Epithelial cell of proximal tubule (primary cell): Measurements from ENCODE around the gene SPEM2. TPM values are rescaled to one million over a fixed set of nuclear protein-coding genes. Genes with fewer than 3 reads are reported as not detected.

Experiments used
- DNase-seq: peaks from one replicate; pipeline ENCODE4 v3.0.0-alpha.2; 2011; ENCODE audit warnings: low read depth
- H3K4me3 ChIP-seq: 2 replicates; pipeline ENCODE4 v1.5.1; 2011; ENCODE audit warnings: low read depth, mild to moderate bottlenecking, low read length
- total RNA-seq: library from RNA; depleted of rRNA; stranded (reverse); fragments of >200 nt; gene quantifications from 2 replicates; pipeline ENCODE4 v1.2.3, GENCODE V29; 2015
- TF ChIP-seq, protein P1 (sequence below): conservative IDR thresholded peaks from 2 replicates; pipeline ENCODE4 v1.5.1; 2012; ENCODE audit warnings: low read depth, mild to moderate bottlenecking, low read length

SPEM2 gene
- total RNA-seq, 1 donor from 2014 or later = not detected

DNA sequence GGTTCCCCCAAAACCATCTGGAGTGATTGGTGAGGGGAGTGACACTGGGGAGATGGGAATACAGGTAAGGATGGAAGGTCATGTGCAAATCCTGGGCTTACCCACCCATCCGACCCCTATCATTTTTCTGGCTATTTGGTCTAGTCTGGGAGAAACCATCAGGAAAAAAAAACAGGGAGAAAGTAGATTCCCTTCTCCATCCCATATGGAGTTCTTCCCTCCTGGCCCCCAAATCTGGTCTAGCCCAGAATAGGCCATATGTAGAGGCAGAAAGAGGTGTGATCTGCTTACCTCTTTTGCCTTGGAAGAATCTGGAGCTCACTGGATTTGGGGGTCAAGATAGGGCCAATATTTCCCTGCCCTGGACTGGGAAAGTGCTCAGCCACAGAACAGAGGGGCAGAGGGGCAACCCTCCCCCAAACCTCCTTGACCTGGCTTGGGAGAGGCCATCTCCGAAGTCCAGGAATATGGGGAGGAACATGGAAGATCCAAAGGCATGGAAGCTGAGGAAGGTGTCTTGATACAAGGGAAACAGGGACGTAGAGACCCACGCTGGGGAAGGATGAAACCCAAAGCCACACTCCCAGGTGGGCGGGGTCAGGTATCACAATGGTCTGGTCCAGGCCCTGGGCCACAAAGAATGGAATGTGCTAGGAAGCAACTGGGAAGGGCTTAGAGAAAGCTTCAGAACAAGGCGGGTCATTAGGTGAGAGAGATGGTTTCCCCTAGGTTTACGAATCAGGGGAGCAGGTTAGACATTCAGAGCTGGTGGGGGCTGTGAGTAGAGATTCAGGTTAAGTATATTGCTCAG lies 35.6 kb downstream of the SPEM2 start:
- TF ChIP-seq, protein P1, sequence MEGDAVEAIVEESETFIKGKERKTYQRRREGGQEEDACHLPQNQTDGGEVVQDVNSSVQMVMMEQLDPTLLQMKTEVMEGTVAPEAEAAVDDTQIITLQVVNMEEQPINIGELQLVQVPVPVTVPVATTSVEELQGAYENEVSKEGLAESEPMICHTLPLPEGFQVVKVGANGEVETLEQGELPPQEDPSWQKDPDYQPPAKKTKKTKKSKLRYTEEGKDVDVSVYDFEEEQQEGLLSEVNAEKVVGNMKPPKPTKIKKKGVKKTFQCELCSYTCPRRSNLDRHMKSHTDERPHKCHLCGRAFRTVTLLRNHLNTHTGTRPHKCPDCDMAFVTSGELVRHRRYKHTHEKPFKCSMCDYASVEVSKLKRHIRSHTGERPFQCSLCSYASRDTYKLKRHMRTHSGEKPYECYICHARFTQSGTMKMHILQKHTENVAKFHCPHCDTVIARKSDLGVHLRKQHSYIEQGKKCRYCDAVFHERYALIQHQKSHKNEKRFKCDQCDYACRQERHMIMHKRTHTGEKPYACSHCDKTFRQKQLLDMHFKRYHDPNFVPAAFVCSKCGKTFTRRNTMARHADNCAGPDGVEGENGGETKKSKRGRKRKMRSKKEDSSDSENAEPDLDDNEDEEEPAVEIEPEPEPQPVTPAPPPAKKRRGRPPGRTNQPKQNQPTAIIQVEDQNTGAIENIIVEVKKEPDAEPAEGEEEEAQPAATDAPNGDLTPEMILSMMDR = no peak
- no peak overlapping the region for H3K4me3 ChIP-seq
- no peak for DNase-seq

DNA sequence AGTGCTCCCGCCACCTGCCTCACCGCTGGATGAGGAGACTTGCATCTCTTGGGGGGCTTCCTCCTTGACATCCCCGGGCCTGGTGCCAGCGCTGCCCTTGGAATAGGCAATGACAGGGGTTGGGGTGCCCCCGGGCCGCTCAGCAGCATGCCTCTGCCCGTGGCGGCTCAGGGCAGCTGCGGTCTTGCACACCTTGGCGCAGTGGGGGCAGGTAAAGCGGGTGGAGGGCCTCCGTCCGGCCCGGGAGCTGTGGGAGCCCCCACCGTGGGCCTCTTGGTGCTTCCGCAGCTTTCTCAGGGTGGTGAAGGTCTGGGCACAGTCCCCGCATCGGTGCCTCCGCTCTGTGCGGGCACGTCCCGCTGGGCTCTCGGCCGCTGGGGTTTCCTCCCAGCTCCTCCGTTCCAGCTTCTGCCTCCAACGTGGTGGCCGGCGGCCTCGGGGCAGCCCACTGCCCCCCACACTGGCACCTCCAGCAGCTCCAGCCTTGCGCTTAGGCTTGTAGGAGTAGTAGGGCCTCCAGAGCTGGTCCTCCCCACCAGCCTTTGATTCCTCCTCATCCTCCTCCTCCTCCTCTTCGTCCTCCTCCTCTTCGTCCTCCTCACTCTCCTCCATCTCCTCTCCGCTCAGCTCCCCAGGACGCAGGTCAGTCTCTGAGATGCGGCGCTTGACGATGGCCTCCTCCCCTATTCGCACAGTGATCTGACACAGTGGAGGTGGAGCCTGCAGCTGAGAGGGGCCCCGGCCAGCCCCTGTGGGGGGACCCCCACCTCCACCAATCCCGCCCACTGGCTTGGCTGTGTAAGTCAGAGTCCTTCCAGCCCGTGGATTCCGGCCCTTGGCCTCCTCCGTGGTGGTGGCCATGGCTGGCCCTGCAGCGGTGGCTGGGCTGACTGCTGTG lies 37.3 kb downstream of the SPEM2 start:
- no peak for DNase-seq
- no peak overlapping the region for H3K4me3 ChIP-seq
- TF ChIP-seq, protein P1 = no peak

DNA sequence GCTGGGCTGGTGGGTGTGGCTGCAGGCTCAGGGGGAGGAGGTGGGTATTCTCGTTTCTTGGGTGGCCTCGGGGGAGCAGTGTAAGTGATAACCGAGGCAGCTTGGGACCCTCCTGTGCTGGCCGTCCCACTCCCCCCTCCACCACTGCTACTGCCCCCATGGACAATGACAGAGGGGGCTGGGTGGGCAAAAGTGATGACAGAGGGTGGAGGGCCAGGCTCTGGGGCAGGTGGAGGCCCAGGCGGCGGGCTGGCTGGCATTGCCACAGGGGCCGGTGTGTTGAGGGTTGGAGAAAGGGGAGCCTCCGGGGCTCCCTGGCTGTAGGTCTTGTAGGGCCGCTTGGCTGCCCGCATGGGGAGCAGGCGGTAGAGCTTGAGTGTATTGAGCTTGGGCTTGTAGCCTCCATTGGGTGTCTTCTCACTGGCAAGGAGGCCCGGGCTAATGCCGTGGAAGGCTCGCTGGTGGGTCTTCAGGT lies 38.0 kb downstream of the SPEM2 start:
- no peak overlapping the region for H3K4me3 ChIP-seq
- no peak for DNase-seq
- TF ChIP-seq, protein P1 = no peak

DNA sequence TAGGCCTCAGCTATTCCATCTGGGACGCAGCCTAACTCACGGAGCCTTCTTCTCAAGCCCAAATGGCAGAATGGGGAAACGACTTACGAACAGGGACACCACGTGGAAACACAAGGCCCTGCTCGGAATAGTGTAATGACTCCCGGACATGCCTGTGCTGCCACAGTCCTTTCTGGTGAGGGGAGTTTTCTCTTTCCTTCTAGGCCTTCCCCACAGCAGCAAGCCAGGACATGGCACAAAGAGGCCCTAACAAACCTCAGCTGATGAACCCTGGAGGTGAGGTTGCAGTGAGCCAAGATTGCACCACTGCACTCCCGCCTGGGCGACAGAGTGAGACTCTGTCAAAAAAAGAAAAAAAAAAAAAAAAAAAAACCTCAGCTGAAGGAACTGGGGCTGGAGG lies 38.7 kb downstream of the SPEM2 start:
- TF ChIP-seq, protein P1 = no peak
- no peak overlapping the region for H3K4me3 ChIP-seq
- DNase-seq = no peak

DNA sequence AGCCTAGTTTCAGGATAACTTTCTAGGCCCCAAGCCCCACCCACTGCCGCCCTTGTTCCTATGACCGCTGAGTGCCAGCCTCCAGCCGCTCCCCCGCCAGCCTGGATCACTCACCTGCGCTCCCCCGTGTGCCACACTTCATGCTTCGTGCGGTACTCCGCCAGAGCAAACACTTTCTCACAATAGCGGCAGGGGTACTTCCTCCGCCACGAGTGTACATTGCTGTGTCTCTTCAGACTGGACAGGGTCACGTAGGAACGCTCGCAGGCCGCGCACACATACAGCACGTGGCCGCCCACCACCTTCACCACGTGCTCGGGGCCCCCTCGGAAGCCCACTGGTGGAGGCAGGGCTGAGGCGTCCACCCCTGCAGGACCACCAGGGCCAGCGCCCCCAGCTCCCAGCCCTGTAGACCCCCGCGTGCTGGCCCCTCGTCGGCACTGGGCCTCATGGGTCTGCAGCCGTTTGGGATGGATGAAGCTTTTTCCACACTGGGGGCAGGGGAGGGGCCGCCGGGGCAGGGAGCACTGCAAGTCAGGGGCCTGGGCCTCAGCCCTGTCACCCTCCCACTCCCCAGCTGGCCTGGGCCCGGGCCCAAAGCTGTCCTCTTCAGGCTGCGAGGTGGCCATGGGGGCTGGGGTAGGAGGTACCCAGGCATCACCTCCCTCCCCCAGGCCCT lies 40.3 kb downstream of the SPEM2 start:
- TF ChIP-seq, protein P1 = no peak
- no peak overlapping the region for H3K4me3 ChIP-seq
- DNase-seq = no peak

DNA sequence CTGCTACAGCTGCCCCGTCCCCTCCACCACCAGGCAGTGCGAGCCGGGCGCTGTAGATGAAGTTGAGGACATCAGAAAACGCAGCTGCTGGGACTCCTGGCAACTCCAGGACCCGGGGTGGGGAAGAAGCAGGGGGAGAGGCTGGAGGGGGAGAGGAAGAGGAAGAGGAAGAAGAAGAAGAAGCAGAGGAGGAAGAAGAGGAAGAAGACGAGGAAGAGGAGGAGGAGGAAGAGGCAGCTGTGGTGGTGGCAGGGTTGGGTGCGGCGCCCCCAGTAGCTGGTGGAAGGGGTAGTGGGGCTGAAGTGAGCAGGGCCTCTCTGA lies 40.9 kb downstream of the SPEM2 start:
- no peak for DNase-seq
- TF ChIP-seq, protein P1 = no peak
- H3K4me3 ChIP-seq = no peak overlapping the region
